Bone marrow (tissue), 2 donors: ENCODE results near the gene SPINK1.
A peak's percentile ranks its signal among the peaks of the same experiment; 100 is the strongest.
"Not testable (repeated sequence)": the region's sequence is repeated elsewhere in the genome, so short reads cannot be mapped to it uniquely, and the experiment has no call there.

Experiments
- DNase-seq, 2 donors: peaks; one replicate each; lab custom pipeline; 2025; lab: John Stamatoyannopoulos, UW

The SPINK1 gene

GRCh38 chr5:147831465-147831864 lies at the start of gene SPINK1:
Gene SPINK1, minus strand, starts transcription at chr5:147831671. Its CDS starts 94 bp downstream, at chr5:147831577.
- no peak for DNase-seq

GRCh38 chr5:147880487-147880886 lies 49.0 kb upstream of the SPINK1 start:
- no peak for DNase-seq

- DNase-seq = no peak
Measured at GRCh38 chr5:147879784-147880183, 48.3 kb upstream of the SPINK1 start.

DNA sequence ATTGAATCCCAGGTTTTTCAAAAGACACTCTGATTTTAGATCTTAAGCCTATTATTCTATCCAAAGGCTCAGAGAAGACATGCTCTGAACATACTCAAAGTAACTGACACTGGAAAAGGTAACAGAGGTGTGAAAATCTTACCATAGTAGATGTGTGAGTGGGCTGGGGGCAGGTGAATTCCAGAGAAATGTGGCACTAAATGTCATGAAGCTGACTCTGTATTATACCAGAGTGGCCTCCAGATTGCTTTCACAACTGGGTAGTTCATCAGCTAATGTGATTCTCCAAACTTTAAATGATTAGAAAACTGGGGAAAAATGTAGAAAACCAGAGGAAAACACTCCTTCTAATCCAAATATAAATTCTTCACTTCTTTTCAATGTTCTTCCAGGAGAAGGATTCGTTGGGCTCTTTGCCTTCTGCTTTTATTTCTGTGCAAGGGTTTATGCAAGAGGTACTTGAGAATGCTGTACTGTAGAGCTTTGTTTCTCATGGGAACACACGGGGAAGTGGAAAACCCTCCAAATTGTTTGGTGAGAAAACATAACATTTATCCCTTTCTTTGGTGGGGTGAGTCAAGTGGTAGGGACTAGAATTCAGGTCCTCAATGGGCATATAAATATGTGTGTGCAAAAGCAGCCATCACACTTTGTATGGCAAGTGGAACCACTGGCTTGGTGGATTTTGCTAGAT lies 46.7 kb upstream of the SPINK1 start, which contains the start of gene SCGB3A2:
TSS of gene SCGB3A2 (plus strand) at position 646 of the 694 bp plus-strand sequence. CDS start 93 bp downstream, outside the sequence.
- no peak for DNase-seq

GRCh38 chr5:147876626-147877025 lies 45.2 kb upstream of the SPINK1 start:
- no peak for DNase-seq

GRCh38 chr5:147876141-147876540 lies 44.7 kb upstream of the SPINK1 start:
- no peak for DNase-seq

GRCh38 chr5:147874910-147875367 lies 43.5 kb upstream of the SPINK1 start:
- no peak for DNase-seq

DNA sequence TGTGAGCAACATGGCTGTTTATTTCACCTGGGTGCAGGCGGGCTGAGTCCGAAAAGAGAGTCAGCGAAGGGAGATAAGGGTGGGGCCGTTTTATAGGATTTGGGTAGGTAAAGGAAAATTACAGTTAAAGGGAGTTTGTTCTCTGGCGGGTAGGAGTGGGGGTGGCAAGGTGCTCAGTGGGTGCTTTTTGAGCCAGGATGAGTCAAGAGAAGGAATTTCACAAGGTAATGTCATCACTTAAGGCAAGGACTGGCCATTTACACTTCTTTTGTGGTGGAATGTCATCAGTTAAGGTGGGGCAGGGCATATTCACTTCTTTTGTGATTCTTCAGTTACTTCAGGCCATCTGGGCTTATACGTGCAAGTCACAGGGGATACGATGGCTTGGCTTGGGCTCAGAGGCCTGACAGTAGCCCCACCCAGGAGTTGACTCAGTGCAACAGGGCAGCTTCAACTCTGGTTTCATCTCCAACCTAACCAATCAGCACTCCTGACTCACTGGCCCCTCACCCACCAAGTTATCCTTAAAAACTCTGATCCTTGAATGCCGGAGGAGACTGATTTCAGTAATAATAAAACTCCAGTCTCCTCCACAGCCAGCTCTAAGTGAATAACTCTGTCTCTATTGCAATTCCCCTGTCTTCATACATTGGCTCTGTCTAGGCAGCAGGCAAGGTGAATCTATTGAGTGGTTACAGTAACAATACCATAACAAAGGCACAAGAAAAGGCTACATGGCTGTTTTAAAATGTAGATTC lies 42.8 kb upstream of the SPINK1 start:
- DNase-seq = not testable (repeated sequence)

- DNase-seq = not testable (repeated sequence)
Measured at GRCh38 chr5:147872744-147873435, 41.4 kb upstream of the SPINK1 start.

- not testable (repeated sequence) for DNase-seq
Measured at GRCh38 chr5:147871980-147872549, 40.6 kb upstream of the SPINK1 start.

- not testable (repeated sequence) for DNase-seq
Measured at GRCh38 chr5:147869892-147870291, 38.4 kb upstream of the SPINK1 start.

- DNase-seq = no peak
Measured at GRCh38 chr5:147869112-147869511, 37.6 kb upstream of the SPINK1 start.

DNA sequence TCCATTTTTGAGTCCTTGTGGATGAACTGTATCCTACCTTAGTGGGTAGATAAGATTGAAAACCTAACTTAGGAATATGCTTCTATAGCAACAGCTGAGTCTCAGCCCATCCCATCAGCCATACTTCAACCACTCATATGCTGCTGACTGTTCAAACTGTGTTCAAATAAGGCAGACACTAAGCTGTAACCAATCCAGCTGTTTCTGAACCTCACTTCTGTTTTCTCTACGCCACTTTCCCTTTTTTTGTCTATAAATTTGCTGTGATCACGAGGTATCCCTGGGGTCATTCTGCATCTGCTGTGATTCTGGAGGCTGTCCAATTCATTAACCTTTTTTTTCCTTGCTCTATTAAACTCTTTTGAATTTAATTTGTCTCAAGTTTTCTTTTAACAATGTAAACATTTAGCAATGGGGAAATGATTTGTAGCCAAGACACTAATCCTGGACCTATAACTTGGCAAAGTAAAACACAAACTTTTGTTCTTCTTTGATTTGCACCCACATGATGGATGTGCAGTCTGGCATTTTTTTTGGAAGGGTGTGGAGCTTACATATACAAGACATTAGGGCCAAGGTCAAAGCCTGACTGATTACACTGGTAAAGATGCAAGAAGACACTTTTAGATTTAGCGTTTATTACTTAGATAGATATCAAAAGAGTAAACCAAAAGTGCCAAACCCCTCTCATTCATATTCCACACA lies 32.1 kb upstream of the SPINK1 start:
- DNase-seq = no peak

- DNase-seq = no peak
Measured at GRCh38 chr5:147860641-147861025, 29.2 kb upstream of the SPINK1 start.

GRCh38 chr5:147859962-147860640 lies 28.6 kb upstream of the SPINK1 start:
- no peak for DNase-seq

GRCh38 chr5:147858565-147858964 lies 27.1 kb upstream of the SPINK1 start:
- no peak for DNase-seq

GRCh38 chr5:147857302-147858129 lies 26.0 kb upstream of the SPINK1 start:
- peak in 1 of 2 donors; percentile 29 for DNase-seq

DNA sequence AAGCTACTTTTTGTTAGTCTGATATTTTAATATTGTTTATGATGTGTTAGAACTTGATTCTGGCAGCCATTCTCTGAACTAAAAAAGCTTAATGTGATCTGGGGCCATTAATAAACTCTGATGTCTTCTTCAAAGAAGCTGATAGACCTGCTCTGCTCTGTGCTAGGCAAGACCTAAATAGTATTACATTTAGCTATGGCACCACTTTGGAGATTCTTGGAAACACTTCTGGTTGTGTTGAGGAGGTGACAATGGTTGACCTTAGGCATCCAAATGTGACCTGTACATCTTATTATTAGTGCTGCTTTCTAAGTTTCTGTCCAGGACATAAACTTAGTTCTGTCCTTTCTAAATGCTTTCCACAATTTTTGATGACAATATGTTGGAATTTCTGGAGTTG lies 25.3 kb upstream of the SPINK1 start:
- DNase-seq = no peak

DNA sequence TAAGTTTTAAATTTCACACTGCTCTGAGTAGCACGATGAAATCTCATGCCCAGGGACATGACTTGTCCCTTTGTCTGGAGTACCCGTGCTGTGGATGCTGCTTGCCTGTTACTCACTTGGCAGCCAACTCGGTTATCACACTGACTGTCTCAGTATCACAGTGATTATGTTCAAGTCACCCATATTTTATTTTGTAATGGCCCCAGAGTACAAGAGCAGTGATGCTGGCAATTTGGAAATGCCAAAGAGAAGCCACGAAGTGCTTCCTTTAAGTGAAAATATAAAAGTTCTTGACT lies 24.3 kb upstream of the SPINK1 start:
- no peak for DNase-seq
